GM18861 (cell line): Measurements from ENCODE around the gene ZNF410.
"Not testable (repeated sequence)": the region's sequence is repeated elsewhere in the genome, so short reads cannot be mapped to it uniquely, and the experiment has no call there.

Experiments used
- ATAC-seq: cut with Tn5 transposase; IDR thresholded peaks from one replicate; pipeline ENCODE4 v1.9.1; 2021; ENCODE audit not compliant: unreplicated experiment

ZNF410 gene, protein sequence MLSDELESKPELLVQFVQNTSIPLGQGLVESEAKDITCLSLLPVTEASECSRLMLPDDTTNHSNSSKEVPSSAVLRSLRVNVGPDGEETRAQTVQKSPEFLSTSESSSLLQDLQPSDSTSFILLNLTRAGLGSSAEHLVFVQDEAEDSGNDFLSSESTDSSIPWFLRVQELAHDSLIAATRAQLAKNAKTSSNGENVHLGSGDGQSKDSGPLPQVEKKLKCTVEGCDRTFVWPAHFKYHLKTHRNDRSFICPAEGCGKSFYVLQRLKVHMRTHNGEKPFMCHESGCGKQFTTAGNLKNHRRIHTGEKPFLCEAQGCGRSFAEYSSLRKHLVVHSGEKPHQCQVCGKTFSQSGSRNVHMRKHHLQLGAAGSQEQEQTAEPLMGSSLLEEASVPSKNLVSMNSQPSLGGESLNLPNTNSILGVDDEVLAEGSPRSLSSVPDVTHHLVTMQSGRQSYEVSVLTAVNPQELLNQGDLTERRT

DNA sequence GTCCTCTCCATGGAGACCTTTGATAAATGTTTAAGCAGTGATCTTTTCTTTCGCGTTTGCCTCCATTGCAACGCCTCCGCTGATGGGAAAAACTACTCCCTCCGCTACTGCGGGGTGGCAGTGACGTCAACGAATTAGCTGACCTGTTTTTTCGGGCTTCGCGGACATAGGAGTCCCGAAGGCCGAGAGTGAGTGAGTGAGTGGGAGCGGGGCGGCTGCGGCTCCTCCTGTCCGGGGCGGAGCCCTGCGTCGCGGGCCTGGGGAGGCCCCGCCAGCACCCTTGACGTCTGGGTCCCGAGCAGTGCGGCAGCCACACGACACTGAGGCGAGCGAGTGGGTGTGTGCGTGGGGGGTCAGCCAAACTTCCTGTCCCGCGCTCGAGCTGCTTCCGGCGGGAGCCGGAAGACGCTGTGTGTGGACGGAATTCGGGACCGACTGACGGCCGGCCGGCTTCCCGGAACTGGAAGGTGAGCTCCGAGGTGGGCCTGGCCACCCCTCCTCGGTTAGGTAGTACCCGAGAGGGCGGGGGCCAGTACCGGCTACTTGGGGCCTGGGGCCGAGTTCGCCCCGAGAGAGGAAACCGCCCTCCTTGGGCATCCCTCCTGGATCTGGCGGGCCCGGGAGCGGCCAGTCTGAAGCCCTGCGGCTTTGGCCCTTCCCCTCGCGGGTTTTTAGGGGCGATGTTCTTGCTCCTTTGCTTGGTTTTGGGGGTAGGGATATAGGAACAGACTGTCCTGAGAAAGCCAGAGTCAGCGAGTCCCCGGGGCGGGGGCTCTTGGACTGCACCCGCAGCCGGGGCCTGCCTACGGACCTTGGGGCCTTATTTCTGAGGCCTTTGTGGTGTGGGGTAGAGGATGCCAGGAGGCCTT lies at the start of gene ZNF410:
Gene ZNF410 (plus strand): TSS at position 411 of the 869 bp plus-strand sequence. CDS start 5,317 bp downstream, outside the sequence.
- peak; percentile 84 for ATAC-seq

DNA sequence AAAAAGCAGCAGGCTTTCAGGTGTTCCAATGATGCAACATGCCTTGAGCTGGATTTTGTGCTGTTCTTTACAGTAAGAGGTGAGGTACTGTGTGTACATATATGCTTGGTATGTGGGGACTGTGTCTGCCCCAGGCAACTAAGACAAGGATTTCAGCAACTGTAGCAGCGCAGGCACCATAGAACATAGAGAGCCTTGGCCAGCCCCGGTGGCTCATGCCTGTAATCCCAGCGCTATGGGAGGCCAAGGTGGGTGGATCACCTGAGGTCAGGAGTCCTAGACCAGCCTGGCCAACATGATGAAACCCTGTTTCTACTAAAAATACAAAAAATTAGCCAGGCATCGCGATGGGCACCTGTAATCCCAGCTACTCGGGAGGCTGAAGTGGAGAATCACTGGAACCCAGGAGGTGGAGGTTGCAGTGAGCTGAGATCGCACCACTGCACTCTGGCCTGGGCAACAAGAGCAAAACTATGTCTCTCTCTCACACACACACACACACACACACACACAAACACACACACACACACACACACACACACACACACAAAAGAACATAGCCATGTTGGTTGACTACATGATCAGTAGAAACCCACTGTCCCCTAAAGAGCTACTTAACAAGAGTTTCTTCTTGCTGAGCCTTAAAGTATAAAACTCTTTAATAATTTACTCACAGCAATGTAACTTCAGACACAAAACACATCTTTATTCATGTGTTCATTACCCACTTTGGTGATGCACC lies 48.2 kb upstream of the ZNF410 start:
- ATAC-seq = not testable (repeated sequence)

GRCh38 chr14:73842201-73842600 lies 44.5 kb upstream of the ZNF410 start:
- no peak for ATAC-seq

DNA sequence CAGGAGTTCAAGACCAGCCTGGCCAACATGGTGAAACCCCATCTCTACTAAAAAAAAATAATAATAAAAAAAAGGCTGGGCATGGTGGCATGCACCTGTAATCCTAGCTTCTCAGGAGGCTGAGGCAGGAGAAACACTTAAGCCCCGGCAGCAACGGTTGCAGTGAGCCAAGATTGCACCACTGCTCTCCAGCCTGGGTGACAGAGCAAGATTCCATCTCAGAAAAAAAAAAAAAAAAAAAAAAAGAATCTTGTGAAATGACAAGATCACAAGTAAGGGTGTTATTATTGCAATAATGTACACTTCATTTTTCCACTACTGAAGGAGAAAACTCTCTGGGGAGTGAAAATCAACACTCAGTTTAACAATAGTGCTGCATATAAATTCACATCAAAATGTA lies 43.8 kb upstream of the ZNF410 start:
- no peak for ATAC-seq

DNA sequence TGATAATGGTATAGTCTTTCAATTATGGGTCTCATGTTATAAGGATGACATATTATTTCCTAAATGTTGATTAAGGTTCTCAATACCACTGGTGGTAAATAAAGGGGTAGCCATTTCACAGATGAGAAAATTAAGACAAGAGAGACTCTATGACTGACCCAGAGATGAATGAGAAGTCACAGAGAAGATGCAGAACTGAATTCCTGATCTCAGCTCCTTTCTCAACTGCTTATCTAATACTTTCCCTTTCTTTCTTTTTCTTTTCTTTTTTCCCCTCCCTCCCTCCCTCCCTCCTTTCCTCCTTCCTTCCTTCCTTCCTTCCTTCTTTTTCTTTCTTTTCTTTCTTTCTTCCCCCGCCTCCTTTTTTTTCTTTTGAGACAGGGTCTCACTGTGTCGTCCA lies 43.4 kb upstream of the ZNF410 start:
- ATAC-seq = no peak

- no peak for ATAC-seq
Observed at GRCh38 chr14:73846947-73847346, 39.7 kb upstream of the ZNF410 start.

DNA sequence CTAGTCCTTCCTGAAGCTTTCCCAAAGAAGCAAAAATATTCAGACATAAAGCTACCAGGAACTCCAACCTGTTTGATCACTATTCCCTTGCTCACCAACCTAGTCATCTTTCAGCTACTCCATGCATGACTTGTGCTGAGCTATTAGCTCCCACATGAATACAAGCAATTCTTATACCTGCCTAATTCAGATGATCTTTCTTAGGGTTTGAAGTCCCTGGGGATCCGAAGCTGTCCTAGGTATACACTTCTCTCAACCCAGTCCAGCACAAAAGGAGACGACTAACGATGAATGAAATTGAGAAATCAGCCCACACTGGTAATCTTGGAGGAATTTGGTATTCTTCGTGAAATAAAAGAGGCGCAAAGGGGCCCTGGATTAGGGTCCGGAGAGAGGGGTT lies 35.7 kb upstream of the ZNF410 start:
- no peak for ATAC-seq

DNA sequence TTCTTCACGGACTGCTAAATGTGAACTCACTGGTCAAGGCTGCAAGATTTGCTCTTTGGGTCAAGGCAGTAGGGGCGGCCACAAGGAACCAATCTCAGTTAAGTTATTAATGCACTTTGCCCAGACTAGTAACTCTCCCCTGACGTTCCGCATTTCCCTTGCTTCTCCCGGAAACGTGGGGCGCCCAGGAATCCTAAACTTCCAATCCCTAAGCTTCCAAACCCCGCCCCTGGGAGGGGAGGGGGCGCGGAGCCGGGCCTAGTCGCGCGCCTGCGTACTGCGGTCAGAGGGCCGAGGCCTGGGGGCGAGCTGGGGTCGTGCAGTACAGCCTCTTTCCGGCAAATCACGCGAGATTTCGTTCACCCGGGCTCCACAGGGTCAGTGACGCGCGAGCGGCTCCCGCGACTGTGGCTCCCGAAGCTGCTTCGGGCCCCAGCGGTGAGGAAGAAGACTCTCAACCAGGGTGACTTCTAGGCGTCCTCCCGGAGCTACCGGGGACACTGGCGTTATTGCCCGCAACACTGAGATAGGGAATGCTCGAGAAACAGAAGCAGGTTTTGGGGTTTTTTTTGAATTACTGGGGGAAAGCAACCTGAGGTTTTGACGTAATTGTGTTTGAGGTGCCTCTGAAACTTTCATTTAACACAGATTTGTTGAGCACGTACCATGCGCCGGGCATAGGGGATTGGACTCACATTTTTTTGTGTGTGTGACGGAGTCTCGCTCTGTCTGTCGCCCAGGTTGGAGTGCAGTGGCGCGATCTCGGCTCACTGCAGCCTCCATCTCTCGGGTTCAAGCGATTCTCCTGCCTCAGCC lies 34.9 kb upstream of the ZNF410 start, which contains the start of gene PTGR2:
Gene PTGR2 (plus strand): TSS at position 265 of the 816 bp plus-strand sequence. CDS start 7,032 bp downstream, outside the sequence.
- peak; percentile 72 for ATAC-seq

DNA sequence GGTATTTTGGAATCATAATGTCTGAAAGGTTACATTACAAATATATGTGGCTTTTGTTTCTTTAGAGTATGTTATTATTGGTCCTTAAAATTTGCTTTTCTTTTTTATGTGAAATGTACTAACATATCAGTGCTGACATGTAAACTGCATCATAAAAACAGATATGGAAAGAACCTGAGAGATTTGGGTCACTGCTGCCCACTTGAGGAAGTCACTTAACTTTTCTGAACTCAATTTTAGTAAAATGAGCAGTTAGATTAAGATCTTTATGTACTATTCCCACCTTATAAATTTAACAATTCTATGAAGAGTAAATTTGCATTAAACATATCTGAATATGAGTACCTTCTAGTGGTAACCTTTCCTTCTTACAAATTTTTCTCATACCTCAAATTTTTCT lies 27.5 kb upstream of the ZNF410 start:
- ATAC-seq = no peak

- ATAC-seq = no peak
Observed at GRCh38 chr14:73861073-73861472, 25.6 kb upstream of the ZNF410 start.

DNA sequence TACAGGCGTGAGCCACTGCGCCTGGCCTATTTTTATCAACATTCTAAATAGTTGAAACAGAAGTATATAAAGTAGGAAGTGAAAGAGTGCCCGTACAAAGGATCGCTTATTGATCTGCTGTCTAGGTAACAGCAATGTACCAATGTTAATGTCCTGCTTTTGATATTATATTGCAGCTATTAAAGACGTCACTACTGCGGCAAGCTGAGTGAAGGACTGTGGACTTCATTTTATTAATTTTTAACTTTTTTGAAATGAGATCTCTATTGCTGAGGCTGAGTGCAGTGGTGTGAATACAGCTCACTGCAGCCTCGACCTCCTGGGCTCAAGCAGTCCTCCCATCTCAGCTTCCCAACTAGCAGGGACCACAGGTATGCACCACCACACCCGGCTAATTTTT lies 24.2 kb upstream of the ZNF410 start:
- ATAC-seq = no peak

DNA sequence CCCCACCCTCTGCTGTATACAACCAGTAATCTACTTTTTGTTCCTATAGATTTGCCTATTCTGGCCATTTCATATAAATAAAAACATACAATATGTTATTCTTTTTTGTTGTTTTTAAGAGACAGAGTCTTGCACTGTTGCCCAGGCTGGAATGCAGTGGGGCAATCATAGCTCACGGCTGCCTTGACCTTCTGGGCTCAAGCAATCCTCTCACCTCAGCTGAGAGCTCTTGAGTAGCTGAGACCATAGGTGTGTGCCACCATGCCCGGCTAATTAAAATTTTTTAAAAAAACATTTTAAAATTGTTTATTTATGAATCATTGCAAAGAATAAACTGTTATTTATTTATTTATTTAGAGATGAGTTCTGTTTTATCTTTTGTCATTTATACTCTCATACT lies 23.4 kb upstream of the ZNF410 start:
- ATAC-seq = no peak

GRCh38 chr14:73865534-73866113 lies 21.0 kb upstream of the ZNF410 start:
- ATAC-seq = no peak

- not testable (repeated sequence) for ATAC-seq
Observed at GRCh38 chr14:73869754-73870153, 16.9 kb upstream of the ZNF410 start.

DNA sequence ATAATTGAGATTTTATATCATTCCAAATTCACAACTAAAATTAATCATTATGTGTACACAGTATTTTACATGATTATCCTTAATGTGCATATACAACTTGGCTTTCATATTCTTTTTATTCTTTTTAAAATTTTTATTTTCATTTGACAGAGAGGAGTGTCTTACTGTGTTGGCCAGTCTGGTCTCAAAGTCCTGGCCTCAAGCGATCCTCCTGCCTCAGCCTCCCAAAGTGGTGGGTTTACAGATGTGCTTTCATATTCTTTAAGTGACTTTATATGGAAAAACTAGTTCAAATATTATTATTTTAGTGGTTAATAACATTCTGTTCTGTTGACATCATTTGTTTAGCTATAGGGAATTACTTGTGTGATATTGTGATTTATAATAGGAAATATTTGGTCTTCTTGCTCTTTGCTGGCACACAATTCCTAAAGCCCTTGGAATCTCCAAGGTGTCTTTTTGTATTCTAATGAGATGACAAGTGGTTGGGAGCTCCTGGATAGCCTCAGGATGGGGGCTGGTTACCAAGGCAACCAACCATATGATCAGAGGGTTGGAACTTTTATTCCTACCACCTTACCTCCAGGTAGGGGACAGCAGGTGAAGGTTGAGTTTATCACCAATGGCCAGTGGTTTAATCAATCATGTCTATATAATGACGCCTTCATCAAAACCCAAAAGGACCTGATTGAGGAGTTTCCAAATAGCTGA lies 16.0 kb upstream of the ZNF410 start:
- no peak for ATAC-seq

- ATAC-seq = no peak
Observed at GRCh38 chr14:73873660-73874059, 13.0 kb upstream of the ZNF410 start.

DNA sequence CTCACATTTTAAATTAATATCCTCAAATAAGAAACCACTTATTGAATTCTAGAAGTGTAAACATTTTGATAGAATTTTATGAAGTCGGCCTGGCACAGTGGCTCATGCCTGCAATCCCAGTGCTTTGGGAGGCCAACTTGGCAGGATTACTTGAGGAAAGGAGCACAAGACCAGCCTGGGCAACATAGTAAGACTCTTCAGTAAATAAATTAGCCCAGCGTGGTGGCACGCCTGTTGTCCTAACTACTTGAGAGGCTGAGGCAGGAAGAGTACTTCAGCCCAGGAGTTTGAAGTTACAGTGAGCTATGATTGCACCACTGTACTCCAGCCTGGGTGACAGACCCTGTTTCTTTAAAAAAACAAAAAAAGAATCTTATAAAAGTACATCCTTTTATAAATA lies 8.9 kb upstream of the ZNF410 start:
- no peak for ATAC-seq

GRCh38 chr14:73878436-73878835 lies 8.2 kb upstream of the ZNF410 start:
- no peak for ATAC-seq

DNA sequence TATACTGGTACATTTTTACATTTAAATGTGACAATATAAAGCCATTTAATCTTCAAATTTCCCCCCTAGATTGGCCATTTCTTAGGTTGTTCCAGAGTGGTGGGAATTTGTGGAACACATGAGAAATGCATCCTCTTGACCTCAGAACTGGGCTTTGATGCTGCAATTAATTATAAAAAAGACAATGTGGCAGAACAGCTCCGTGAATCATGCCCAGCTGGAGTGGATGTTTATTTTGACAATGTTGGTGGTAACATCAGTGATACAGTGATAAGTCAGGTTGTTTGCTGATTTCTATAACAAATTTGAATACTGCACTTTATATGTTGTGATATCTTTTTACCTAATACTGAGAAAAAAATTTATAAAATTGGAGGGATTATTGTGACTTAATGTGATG lies 7.6 kb upstream of the ZNF410 start:
- ATAC-seq = no peak
